GM13977 (cell line): Measurements from ENCODE around the gene ARID4B.

Experiments
- DNase-seq: peaks from one replicate; pipeline ENCODE4 v3.0.0; 2012; ENCODE audit warnings: low spot score
- in situ Hi-C: fragments of 300-500 bp; cut with MboI; formaldehyde crosslinking; loops from one replicate; pipeline ENCODE4 v1.12.0; 2022; ENCODE audit warnings: low sequenced_read_pairs, low pct_unique_long_range_greater_than_20kb, mixed read lengths, inconsistent platforms; ENCODE audit not compliant: unreplicated experiment
- TF ChIP-seq, protein P1 (sequence below): IDR thresholded peaks from 2 replicates; pipeline ENCODE4 v1.5.1; 2012; ENCODE audit warnings: mild to moderate bottlenecking, control low read depth; ENCODE audit not compliant: insufficient read depth; ENCODE audit errors: extremely low read depth, missing control alignments

Gene ARID4B

DNA sequence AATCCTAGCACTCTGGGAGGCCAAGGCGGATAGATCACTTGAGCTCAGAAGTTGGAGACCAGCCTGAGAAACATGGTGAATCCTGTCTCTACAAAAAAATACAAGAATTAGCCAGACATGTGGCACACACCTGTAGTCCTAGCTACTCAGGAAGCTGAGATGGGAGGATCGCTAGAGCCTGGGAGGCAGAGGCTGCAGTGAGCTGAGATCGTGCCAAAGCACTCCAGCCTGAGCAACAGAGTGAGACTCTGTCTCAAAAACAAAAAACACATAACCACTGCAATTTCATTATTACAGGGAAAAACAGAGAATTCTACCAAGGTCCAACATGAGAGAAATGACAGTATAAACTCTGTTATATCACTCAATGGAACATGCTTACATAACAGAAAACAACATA is 194.9 kb downstream of the ARID4B start:
- TF ChIP-seq, protein P1, sequence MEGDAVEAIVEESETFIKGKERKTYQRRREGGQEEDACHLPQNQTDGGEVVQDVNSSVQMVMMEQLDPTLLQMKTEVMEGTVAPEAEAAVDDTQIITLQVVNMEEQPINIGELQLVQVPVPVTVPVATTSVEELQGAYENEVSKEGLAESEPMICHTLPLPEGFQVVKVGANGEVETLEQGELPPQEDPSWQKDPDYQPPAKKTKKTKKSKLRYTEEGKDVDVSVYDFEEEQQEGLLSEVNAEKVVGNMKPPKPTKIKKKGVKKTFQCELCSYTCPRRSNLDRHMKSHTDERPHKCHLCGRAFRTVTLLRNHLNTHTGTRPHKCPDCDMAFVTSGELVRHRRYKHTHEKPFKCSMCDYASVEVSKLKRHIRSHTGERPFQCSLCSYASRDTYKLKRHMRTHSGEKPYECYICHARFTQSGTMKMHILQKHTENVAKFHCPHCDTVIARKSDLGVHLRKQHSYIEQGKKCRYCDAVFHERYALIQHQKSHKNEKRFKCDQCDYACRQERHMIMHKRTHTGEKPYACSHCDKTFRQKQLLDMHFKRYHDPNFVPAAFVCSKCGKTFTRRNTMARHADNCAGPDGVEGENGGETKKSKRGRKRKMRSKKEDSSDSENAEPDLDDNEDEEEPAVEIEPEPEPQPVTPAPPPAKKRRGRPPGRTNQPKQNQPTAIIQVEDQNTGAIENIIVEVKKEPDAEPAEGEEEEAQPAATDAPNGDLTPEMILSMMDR, result no peak
- DNase-seq, result no peak
- in situ Hi-C loops, result no loop called here

DNA sequence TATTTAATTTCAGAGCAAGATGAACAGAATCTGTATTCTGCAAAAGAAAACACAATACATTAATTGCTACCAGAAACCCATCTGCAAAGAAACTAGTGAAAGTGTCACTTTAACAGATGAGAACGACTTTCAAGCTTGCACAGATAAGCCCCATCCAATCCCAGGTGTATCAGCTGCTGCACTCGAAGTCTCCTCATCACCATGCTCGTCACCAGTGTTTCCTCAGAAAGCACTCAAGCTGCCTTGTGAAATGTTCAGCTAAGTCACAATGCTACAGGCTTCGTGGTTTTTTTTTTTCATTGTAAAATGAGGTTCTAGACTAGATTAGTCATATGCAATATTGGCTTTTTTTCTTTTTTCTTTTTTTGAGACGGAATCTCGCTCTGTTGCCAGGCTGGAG is 196.0 kb downstream of the ARID4B start:
- TF ChIP-seq, protein P1, result no peak
- in situ Hi-C loops, result no loop called here

DNA sequence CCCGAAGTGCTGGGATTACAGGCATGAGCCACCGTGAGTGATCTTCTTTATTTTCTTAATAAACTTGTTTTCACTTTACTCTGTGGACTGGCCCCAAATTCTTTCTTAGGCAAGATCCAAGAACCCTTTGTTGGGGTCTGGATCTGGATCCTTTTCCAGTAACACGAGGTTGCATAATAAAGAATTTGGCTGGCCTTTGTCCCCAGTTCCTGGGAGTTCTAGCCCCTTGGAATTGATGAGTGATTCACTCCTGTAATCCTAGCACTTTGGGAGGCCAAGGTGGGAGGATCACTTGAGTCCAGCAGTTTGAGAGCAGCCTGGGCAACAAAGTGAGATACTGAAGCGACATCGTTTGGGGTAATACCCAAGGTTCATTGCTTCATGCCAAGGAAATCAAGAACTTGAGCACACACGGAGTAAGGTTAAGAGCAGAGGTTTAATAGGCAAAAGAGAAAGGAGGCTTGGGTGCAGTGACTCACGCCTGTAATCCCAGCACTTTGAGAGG is 197.2 kb downstream of the ARID4B start:
- DNase-seq, result no peak
- TF ChIP-seq, protein P1, result no peak
- in situ Hi-C loops, result no loop called here

More for the DNA sequence above, 196.0 kb downstream of the ARID4B start:
- no peak for DNase-seq

DNA sequence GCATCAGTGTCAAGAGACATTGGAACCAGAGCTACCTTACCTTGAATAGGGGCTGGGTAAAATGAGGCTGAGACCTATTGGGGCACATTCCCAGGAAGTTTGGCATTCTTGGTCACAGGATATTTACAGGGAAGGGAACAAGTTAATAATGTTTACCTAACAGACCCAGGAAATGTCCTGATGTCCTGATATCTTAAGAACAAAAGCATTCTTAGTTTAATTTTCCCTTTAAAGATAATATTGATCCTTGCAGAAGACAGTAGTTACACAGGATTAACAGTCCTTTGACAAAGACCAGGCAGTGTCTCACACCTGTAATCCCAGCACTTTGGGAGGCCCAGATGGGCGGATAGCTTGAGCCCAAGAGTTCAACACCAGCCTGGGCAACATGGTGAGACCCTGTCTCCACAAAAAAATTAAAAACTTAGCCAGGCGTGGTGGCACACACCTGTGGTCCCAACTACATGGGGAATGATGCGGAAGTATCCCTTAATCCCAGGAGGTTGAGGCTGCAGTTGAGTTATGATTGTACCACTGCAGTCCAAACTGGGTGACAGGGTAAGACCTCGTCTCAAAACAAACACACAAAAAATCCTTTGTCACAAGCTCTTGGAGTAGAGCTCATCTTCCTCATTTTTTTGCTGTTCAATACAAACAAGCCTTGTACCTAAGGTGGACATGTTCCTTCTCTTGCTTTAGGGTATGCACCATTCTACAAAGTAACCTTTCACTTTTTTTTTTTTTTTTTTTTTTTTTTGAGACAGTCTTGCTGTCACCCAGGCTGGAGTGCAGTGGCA is 198.0 kb downstream of the ARID4B start:
- in situ Hi-C loops, result no loop called here
- TF ChIP-seq, protein P1, result no peak
- DNase-seq, result no peak

DNA sequence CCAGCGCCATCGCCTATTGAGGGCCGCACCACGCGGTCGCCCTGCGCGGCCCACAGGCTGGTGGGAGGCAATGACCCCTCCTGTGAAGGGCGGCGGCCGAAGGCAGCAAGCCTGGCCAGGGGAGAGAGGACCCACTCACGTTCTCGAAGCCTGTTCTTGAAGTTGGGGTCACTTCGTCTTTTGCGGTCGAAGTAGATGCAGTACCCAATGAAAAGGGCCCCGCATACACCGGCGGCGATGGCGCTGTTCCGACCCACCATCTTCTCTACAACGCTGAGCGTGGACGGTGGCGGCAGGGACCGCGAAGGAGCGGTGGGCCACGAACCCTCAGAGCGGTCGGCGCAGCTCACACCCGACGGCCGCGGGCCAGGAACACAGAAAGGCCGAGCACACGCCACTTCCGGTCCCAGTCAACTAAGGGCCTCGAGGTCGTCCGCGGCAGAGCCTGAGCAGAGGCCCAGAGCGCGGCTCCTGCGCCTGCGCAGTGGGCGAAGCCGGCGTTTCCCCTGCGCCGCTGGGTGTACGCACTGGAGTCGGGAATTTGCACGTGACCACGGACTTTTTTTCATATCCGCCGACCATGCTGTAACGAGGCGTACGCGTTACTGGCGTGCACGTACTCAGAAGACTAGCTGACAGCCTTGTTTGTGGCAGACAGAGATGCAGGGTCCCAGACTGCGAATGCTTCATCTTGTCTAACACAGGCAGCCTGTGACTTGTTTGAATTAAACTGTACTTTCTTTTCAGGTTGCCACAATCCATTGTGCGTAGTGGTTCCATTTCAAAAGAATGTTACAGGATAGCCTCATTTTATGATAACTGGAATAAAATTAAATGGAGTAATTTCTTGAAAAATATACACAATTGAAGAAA is 199.3 kb downstream of the ARID4B start, which contains the start of gene TOMM20:
Gene TOMM20 (minus strand): TSS at position 382 of the 873 bp plus-strand sequence. CDS start 122 bp downstream, at position 260.
- TF ChIP-seq, protein P1, result no peak
- DNase-seq, result peak; percentile 97
- in situ Hi-C loops, result no loop called here

DNA sequence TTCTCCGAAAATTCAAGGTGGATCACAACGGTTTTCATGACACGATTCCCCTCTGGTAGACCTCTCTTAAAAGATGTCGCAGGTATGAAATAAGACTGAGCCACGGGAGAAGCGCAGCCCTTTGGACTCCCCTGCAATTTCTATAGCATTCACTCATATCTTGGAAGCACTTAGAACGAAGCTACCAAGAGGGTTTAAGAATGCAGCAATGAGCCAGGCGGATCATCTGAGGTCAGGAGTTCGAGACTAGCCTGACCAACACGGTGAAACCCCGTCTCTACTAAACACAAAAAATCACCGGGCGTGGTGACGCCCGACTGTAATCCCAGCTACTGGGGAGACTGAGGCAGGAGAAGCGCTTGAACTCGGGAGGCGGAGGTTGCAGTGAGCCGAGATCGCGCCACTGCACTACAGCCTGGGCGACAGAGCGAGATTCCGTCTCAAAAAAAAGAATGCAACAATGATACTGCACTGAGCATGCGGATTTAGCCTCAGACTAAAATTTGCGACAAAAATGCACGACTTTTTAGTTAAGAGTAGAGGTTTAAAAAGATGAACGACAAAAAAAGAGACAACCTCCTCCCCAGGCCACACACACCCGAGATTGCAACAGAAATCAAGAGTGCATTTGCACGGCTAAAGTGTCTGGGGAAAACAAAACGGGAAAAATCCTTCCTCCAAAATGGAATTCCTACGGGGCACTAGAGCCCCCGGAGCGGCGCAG is 200.1 kb downstream of the ARID4B start:
- no peak for DNase-seq
- in situ Hi-C loops, result no loop called here
- TF ChIP-seq, protein P1, result no peak
